CD4-positive, alpha-beta memory T cell (primary cell): ENCODE measurements around the gene KCNQ2. TPM values are rescaled to one million over a fixed set of nuclear protein-coding genes. Genes with fewer than 3 reads are reported as not detected.

ENCODE experiments used
- CTCF ChIA-PET: fragments of 350-600 bp; sonication (Branson Sonifier 250); formaldehyde crosslinking; loops from one replicate; lab custom pipeline; 2021; ENCODE audit warnings: inconsistent platforms; ENCODE audit not compliant: partially characterized antibody; lab: Charles Lee
- POLR2A ChIA-PET: fragments of 350-600 bp; sonication (Branson Sonifier 250); formaldehyde crosslinking; loops from one replicate; lab custom pipeline; 2021; ENCODE audit not compliant: partially characterized antibody; lab: Charles Lee
- DNase-seq, 5 donors: peaks; one replicate each; pipeline versions ENCODE4 v3.0.0 to v3.0.0-alpha.2; 2020 to 2022; ENCODE audit warnings: mixed read lengths in 1 of 5
- H3K27ac ChIP-seq: one replicate; pipeline ENCODE4 v1.7.0; 2013; ENCODE audit warnings: low read depth, low read length
- H3K27me3 ChIP-seq: 2 replicates; pipeline ENCODE4 v1.7.0; 2013; ENCODE audit warnings: mild to moderate bottlenecking, low read length, moderate library complexity; ENCODE audit not compliant: insufficient read depth
- H3K36me3 ChIP-seq: 2 replicates; pipeline ENCODE4 v1.7.0; 2013; ENCODE audit warnings: mild to moderate bottlenecking, low read length, moderate library complexity; ENCODE audit not compliant: insufficient read depth
- H3K4me1 ChIP-seq: 2 replicates; pipeline ENCODE4 v1.7.0; 2013; ENCODE audit warnings: mild to moderate bottlenecking, low read length, moderate library complexity; ENCODE audit not compliant: insufficient read depth
- H3K4me3 ChIP-seq, 2 donors: one replicate each; pipeline ENCODE4 v1.7.0; 2013; ENCODE audit warnings: low read length in 2 of 2, mild to moderate bottlenecking in 1 of 2
- H3K9me3 ChIP-seq, 2 donors: one replicate each; pipeline ENCODE4 v1.7.0; 2013; ENCODE audit warnings: low read length in 2 of 2, control low read depth in 1 of 2; ENCODE audit not compliant: control insufficient read depth in 1 of 2
- H3K27ac Mint-ChIP-seq, 7 donors: one replicate each; pipeline ENCODE4 v1.8.0; 2020 to 2021; ENCODE audit warnings: mixed read lengths in 7 of 7, mild to moderate bottlenecking in 6 of 7, inconsistent platforms in 3 of 7, moderate library complexity in 3 of 7
- H3K27me3 Mint-ChIP-seq, 2 donors: one replicate each; pipeline ENCODE4 v1.8.0; 2020 to 2021; ENCODE audit warnings: mixed read lengths in 2 of 2
- H3K36me3 Mint-ChIP-seq, 2 donors: one replicate each; pipeline ENCODE4 v1.8.0; 2020 to 2021; ENCODE audit warnings: mixed read lengths in 2 of 2, inconsistent platforms in 1 of 2, mild to moderate bottlenecking in 1 of 2
- H3K4me1 Mint-ChIP-seq, 4 donors: one replicate each; pipeline ENCODE4 v1.8.0; 2020 to 2021; ENCODE audit warnings: mixed read lengths in 4 of 4, mild to moderate bottlenecking in 1 of 4
- H3K4me3 Mint-ChIP-seq, 8 donors: one replicate each; pipeline ENCODE4 v1.8.0; 2020 to 2021; ENCODE audit warnings: mixed read lengths in 8 of 8, mild to moderate bottlenecking in 7 of 8, moderate library complexity in 6 of 8, inconsistent platforms in 3 of 8
- H3K9me3 Mint-ChIP-seq, 8 donors: one replicate each; pipeline ENCODE4 v1.8.0; 2020 to 2021; ENCODE audit warnings: mixed read lengths in 8 of 8, mild to moderate bottlenecking in 5 of 8, inconsistent platforms in 3 of 8, moderate library complexity in 1 of 8
- intact Hi-C: fragments of 100-400 bp; cut with micrococcal nuclease; formaldehyde crosslinking; loops from one replicate; pipeline ENCODE4 v1.15.1; 2023
- polyA plus RNA-seq, 2 donors: library from polyadenylated mRNA; unstranded; fragments of 300-500 nt; fragmentation: Illumina TruSeq; gene quantifications; one replicate each; pipeline ENCODE4 v1.2.3, GENCODE V29; 2021
- total RNA-seq, 2 experiments: library from RNA; stranded (reverse); gene quantifications; one replicate each; pipeline ENCODE4 v1.2.3, GENCODE V29; 2021

The KCNQ2 gene
- total and polyA plus RNA-seq, 4 experiments from 2014 or later = not detected

DNA sequence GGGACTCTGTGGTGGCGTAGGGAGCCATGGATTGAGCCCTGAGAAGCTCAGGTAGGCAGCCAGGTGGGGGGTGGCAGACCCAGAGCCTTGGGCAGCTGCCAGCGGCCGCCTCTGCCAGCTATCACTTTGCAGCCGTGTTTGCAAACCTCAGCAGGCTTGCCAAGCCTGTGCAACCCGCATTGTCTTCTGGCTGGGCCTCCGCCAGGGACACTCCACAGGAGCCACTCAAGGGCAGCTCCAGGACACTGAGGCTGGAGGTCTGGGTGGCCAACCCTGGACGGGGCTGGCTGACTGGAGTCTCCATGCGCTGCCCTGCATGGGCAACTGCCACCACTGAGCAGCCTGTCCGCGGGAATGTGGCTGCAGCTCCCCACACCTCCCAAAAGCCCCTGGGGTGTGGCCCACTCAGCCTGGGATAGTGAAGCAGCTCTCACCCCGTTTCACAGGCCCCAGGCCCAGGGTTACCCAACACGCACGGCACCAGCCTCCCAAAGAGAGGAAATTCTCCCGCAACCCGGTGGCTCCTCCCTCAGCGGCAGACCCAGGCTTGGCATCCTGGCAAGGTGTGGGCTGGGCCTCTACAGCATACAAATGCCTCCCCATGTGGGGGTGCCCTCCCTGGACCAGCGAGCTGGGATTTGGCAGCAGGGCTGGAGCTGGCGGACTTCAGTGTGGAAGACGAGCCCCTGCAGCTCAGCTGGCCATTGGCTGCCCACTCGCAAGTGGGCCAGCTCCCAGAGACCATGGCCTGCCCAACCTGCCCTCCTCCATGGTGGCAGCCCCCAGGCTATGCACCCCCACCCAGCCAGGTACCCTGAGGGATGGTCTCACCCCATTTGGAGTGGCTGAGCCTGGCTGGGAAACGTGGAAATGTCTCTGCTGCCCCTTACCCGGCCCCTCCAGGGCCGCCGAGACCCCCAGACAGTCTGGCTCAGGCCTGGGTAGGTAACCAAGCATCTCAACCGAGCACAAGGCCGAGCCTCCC, 114.2 kb downstream of the KCNQ2 start:
- Mint-ChIP-seq H3K4me3 (no peak overlapping the region), H3K4me1 (peaks cover 0 to 4% (median 1%) of the 10 kb centered on the region in 4 donors), H3K27ac (no peak overlapping the region), H3K36me3 (no peaks in the 10 kb centered on the region), H3K9me3 (no peaks in the 10 kb centered on the region), H3K27me3 (peaks cover 9 to 11% of the 10 kb centered on the region in 2 donors)
- Histone ChIP-seq H3K4me3 (no peak overlapping the region), H3K27me3 (no peaks in the 10 kb centered on the region), H3K9me3 (no peaks in the 10 kb centered on the region), H3K4me1 (no peaks in the 10 kb centered on the region), H3K27ac (no peak overlapping the region), H3K36me3 (no peaks in the 10 kb centered on the region)
- intact Hi-C loops = no loop called here
- ChIA-PET CTCF (no interaction called here), POLR2A (no interaction called here)
- no peak for DNase-seq

DNA sequence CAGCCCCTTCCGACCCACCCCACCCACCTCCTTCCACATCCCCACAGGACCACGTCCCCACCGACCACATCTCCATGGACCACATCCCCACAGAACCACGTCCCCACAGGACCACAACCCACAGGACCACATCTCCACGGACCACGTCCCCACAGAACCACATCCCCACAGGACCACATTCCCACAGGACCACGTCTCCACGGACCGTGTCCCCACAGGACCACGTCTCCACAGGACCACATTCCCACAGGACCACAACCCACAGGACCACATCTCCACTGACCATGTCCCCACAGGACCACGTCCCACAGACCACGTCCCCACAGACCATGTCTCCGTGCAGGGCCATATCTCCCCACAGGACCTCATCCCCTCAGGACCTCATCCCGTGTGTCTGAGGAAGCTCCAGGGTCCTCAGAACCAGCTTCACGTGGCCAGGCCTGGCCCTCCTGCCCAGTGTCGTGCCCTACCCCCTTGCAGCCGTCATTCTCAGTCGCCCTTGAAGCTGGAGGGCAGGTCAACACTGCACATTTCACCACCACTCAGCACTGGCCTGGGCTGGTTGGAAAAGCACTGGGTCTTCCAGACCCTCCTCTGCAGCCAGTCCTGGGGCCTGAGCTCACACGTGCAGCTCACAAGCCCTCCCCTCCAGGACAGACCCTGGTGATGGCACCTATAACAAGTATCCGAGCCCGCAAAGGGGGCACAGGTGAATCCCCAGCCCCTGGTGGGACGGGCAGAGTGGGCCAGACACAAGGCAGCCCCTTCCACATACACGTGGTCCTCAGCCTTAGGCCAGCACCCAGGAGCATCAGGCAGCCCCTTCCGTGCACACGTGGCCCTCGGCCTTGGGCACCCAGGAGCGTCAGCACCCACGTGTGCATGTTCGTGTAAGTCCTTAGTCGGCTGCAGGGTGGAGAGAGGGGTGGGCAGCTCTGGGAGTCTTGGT, 115.2 kb downstream of the KCNQ2 start:
- DNase-seq = no peak
- no peaks in the 10 kb centered on the region for H3K9me3 ChIP-seq
- H3K4me3 ChIP-seq = no peak overlapping the region
- Mint-ChIP-seq H3K27ac (no peak overlapping the region), H3K4me3 (no peak overlapping the region), H3K36me3 (no peaks in the 10 kb centered on the region), H3K27me3 (peaks cover 1 to 4% of the 10 kb centered on the region in 2 donors), H3K9me3 (no peaks in the 10 kb centered on the region), H3K4me1 (no peaks in the 10 kb centered on the region)
- CTCF ChIA-PET = no interaction called here
- intact Hi-C loops = no loop called here
- no peaks in the 10 kb centered on the region for H3K36me3 ChIP-seq
- H3K27ac ChIP-seq = no peak overlapping the region
- no peaks in the 10 kb centered on the region for H3K27me3 ChIP-seq
- H3K4me1 ChIP-seq = no peaks in the 10 kb centered on the region
- POLR2A ChIA-PET = no interaction called here

DNA sequence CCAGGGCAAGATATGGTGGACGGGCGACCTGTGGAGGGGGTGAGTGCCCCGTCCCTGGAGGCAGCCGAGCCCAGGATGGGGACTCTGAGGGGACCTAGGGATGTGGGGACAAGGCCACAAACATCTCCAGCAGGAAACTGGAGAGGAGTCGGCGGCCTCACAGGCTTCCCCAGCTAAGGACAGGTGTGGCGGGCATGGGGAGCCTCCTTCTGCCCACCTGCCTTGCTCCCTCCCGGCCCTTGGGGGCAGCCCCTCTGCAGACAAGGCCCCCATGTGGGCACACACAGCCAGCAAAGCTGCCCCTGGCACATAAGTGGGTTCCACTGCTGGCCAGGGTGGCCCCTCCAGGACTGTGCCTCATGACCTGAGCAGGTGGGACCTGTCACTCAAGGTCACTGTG, 115.9 kb downstream of the KCNQ2 start:
- H3K4me3 ChIP-seq = no peak overlapping the region
- no peak overlapping the region for H3K27ac ChIP-seq
- no peak overlapping the region for H3K4me3 Mint-ChIP-seq
- H3K36me3 Mint-ChIP-seq = no peaks in the 10 kb centered on the region
- H3K4me1 Mint-ChIP-seq = no peaks in the 10 kb centered on the region
- no peaks in the 10 kb centered on the region for H3K9me3 Mint-ChIP-seq
- DNase-seq = no peak
- H3K27ac Mint-ChIP-seq = no peak overlapping the region
- H3K36me3 ChIP-seq = no peaks in the 10 kb centered on the region
- POLR2A ChIA-PET = no interaction called here
- no peaks in the 10 kb centered on the region for H3K27me3 ChIP-seq
- no peaks in the 10 kb centered on the region for H3K4me1 ChIP-seq
- CTCF ChIA-PET = no interaction called here
- H3K9me3 ChIP-seq = no peaks in the 10 kb centered on the region
- intact Hi-C loops = no loop called here
- H3K27me3 Mint-ChIP-seq = peaks cover under 1 to 4% of the 10 kb centered on the region in 2 donors

DNA sequence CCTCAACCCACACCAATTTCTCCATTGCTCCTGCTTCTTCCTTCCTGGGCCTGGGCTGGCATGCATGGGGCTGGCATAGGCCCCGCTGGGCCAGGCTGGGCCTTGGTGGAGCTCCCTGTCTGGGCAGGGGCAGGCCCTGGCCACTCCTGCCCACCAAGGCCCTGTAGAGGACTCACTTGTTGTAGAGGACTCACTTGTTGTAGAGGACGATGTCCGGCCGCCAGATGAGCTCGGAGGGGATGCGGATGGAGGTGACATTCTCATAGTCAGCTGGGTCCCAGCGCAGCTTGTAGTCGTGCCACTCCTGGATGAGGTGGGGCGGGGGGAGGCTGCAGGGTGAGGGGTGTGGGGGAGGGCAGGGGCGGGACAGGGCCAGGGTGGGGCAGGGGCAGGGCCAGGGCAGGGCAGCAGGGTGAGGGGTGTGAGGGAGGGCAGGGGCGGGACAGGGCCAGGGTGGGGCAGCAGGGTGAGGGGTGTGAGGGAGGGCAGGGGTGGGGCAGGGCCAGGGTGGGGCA, 116.6 kb downstream of the KCNQ2 start:
- Mint-ChIP-seq H3K4me3 (no peak overlapping the region), H3K27me3 (peaks cover 0 to 4% of the 10 kb centered on the region in 2 donors), H3K36me3 (no peaks in the 10 kb centered on the region), H3K4me1 (no peaks in the 10 kb centered on the region), H3K9me3 (peaks cover 0 to 2% (median 0%) of the 10 kb centered on the region in 8 donors), H3K27ac (no peak overlapping the region)
- Histone ChIP-seq H3K4me3 (no peak overlapping the region), H3K4me1 (no peaks in the 10 kb centered on the region), H3K36me3 (no peaks in the 10 kb centered on the region), H3K27ac (no peak overlapping the region), H3K27me3 (no peaks in the 10 kb centered on the region), H3K9me3 (no peaks in the 10 kb centered on the region)
- ChIA-PET CTCF (no interaction called here), POLR2A (no interaction called here)
- DNase-seq = no peak
- intact Hi-C loops = no loop called here

DNA sequence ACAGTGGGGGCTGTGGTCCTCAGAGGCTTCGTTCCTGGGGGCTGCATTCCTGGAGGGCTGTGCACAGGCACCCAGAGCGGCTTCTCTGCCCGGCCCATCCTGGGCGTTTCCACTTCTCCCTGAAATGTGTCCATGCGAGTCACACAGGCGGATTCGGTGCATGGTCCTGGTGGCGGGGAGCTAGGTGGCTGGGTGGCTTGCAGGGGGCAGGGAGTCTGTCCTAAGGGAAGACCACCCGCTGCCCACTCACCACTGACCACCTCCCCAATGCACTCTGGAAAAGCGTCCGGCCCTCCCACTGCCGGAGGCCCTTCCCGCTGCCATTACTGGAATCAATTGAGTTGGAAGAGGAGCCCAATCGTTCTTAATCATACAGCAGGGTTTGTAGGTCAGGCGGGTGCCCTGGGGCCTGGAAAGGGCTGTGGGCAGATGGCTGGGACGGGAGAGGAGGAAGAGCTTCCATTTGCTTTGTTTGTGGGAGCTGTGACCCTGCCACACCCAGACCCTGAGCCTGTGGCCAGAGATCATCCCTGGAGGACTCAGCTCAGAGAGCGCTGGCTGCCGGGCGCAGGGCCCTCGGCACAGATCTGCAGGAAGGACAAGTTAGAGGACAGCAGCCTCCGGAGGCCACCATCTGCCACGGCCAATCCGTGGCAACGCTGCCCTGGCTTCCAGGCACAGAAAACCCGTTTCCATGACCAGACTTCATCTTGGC, 117.7 kb downstream of the KCNQ2 start:
- Mint-ChIP-seq H3K36me3 (no peaks in the 10 kb centered on the region), H3K9me3 (peaks cover 0 to 3% (median 0%) of the 10 kb centered on the region in 8 donors), H3K27ac (no peak overlapping the region), H3K4me3 (no peak overlapping the region), H3K4me1 (no peaks in the 10 kb centered on the region), H3K27me3 (peaks cover 0 to 4% of the 10 kb centered on the region in 2 donors)
- Histone ChIP-seq H3K4me1 (no peaks in the 10 kb centered on the region), H3K36me3 (no peaks in the 10 kb centered on the region), H3K9me3 (no peaks in the 10 kb centered on the region), H3K4me3 (no peak overlapping the region), H3K27ac (no peak overlapping the region), H3K27me3 (no peaks in the 10 kb centered on the region)
- no peak for DNase-seq
- intact Hi-C loops = no loop called here
- ChIA-PET POLR2A (no interaction called here), CTCF (no interaction called here)

DNA sequence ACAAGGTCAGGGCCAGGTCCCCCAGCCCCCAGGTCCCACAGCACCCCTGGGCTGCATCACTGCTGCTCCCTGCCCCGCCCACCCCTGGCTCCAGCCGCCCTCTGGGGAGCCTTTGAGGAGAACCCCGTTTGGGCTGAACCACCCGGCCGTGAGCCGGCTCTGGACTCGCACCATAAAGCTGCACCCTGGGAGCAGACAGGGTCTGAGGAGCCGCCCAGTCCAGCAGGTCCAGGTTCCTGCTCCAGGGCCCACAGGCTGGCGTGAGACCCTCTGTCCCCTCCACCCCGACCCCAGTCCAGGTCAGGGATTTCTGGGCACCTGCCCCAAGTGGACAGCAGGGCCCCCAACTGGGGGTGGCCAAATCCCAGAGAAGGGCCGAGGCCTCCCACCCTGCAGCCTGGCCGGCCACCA, 119.6 kb downstream of the KCNQ2 start:
- no peak for DNase-seq
- H3K9me3 Mint-ChIP-seq = peaks cover 0 to 3% (median 0%) of the 10 kb centered on the region in 8 donors
- Histone ChIP-seq H3K27ac (no peak overlapping the region), H3K9me3 (no peaks in the 10 kb centered on the region), H3K27me3 (no peaks in the 10 kb centered on the region), H3K4me1 (no peaks in the 10 kb centered on the region), H3K4me3 (no peak overlapping the region), H3K36me3 (no peaks in the 10 kb centered on the region)
- no peak overlapping the region for H3K4me3 Mint-ChIP-seq
- H3K36me3 Mint-ChIP-seq = no peaks in the 10 kb centered on the region
- ChIA-PET CTCF (no interaction called here), POLR2A (no interaction called here)
- intact Hi-C loops = no loop called here
- no peaks in the 10 kb centered on the region for H3K27me3 Mint-ChIP-seq
- H3K4me1 Mint-ChIP-seq = no peaks in the 10 kb centered on the region
- H3K27ac Mint-ChIP-seq = no peak overlapping the region
